GM08714 (cell line): ENCODE results near the gene CTSD.

ENCODE experiments used
- H3K4me3 ChIP-seq: fragments of 200-500 bp; sonication (Bioruptor generic); 2 replicates; pipeline ENCODE4 v1.5.1; 2014; ENCODE audit warnings: mild to moderate bottlenecking, low read length, inconsistent platforms
- ZNF274 ChIP-seq: IDR thresholded peaks from 2 replicates; pipeline ENCODE4 v1.6.1; 2012; ENCODE audit warnings: mild to moderate bottlenecking, low read depth, low read length

The CTSD gene

DNA sequence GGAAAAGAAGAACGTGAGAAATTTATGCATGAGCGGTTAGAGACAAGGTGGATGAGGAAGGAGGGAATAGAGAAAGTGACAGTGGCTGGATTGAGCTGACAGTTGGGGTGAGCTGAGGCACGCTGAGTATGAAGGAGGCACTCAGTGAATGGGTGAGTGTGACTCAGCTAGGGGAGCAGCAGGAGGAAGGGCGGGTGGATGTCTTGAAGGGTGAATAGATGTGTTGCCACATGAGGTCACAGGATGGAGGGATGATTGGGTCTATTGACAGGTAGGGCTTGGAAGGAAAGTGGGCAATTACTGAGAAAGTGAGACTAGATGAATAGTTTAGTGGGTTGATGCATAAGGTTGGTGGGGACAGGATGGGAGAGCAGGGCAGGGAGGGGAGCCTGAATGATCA is 21.4 kb downstream of the CTSD start:
- no peak overlapping the region for H3K4me3 ChIP-seq
- no peak for TF ChIP-seq ZNF274

DNA sequence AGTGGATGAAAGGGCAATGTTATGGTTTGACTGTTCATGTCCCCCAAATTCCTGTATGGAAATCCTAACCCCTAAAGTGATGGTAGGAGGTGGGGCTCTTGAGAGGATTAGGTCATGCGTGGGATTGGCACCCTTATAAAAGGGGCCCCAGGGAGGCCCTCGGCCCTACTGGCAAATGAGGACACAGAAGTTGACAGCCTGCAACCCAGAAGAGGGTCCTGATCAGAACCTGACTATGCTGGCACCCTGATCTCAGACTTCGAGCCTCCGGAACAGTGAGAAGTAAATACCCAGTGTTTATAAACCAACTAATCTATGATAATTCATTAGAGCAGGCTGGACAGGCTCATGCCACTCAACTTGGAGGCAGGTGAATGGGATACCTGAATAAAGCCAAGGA is 22.0 kb downstream of the CTSD start:
- no peak overlapping the region for H3K4me3 ChIP-seq
- no peak for TF ChIP-seq ZNF274

DNA sequence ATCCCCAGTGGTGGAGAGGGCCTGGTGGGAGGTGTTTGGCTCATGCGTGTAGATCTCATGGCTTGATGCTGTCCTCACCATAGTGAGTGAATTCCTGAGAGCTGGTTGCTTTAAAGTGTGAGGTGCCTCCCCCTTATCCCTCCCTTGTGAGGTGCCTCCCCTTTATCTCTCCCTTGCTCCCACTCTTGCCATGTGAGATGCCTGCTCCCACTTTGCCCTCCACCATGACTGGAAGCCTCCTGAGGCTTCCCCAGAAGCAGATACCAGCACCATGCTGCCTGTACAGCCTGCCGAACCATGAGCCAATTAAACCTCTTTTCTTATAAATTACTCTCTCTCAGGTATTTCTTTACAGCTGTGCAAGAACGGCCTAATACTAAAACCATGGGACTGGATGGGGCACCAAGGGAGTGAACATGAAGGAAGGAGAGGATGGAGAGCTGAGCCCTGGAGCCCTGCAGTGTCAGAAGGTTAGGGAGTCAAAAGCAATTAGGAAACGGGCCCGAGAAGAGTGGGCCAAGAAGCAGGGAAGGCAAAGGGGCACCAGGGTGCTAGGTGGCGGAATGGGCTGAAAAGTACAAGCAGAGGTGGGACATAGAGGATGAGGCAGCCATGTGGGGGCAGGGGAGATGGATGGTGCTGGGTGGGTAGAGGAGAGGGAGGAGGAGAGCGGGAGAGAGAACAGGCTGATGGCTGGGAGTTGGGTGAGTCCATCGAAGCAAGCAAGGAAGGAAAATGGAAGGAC is 22.8 kb downstream of the CTSD start:
- TF ChIP-seq ZNF274 = no peak
- H3K4me3 ChIP-seq = no peak overlapping the region

GRCh38 chr11:1739576-1739975 is 24.2 kb downstream of the CTSD start:
- TF ChIP-seq ZNF274 = no peak
- no peak overlapping the region for H3K4me3 ChIP-seq

DNA sequence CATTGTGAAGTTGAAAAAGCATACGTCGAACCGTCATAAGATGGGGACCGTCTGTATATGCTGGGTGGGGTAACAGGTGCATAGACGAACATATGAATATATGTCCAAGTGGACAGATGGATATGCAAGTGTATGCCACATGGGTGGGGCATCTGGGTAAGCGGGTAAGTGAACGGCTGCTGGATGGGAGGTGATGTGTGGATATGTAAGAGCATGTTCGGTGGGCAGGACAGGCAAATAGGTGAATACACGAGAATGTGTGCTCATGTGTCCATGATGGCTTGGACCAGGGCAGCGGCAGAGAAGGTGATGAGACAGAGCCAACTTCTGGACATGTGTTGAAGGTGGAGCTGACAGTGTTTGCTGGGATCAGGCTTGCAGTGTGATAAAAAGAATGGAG is 25.3 kb downstream of the CTSD start:
- no peak for TF ChIP-seq ZNF274
- no peak overlapping the region for H3K4me3 ChIP-seq

DNA sequence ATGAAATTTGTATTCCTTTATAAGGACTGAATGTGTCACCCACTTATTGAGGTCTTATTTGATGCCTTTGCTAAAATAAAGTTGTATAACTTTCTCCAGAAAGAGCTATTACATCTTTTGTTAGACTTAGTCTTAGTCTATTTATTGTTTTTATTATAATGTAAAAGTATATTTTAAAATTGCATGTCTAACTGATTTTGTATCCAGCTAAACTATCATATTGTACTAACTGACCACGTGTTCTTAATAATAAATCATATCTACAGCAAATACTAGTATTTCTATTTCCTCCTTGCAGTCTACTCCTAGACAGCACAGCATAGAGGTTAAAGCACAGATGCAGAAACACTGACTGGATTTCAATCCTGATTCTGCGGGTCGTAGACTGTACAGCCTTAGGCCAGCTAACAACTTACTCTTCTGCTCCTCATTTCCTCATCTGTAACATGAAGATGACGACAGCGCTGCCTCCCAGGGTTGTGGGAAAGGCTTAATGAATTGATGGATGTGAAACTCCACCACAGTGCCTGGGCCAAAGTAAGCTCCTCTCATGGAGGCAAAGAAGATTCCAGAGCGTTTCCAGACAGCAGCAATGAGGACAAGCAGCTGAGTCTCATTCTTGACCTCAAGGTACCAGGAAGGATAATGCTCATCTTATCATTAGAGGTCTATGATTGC is 26.5 kb downstream of the CTSD start:
- H3K4me3 ChIP-seq = no peak overlapping the region
- no peak for TF ChIP-seq ZNF274

GRCh38 chr11:1736447-1736992 is 27.2 kb downstream of the CTSD start:
- no peak overlapping the region for H3K4me3 ChIP-seq
- TF ChIP-seq ZNF274 = no peak

GRCh38 chr11:1735271-1735670 is 28.5 kb downstream of the CTSD start:
- H3K4me3 ChIP-seq = no peak overlapping the region
- TF ChIP-seq ZNF274 = no peak

- no peak for TF ChIP-seq ZNF274
- no peak overlapping the region for H3K4me3 ChIP-seq
Measured at GRCh38 chr11:1734641-1735081, 29.1 kb downstream of the CTSD start.

- H3K4me3 ChIP-seq = no peak overlapping the region
- TF ChIP-seq ZNF274 = no peak
Measured at GRCh38 chr11:1733716-1734640, 29.7 kb downstream of the CTSD start.

DNA sequence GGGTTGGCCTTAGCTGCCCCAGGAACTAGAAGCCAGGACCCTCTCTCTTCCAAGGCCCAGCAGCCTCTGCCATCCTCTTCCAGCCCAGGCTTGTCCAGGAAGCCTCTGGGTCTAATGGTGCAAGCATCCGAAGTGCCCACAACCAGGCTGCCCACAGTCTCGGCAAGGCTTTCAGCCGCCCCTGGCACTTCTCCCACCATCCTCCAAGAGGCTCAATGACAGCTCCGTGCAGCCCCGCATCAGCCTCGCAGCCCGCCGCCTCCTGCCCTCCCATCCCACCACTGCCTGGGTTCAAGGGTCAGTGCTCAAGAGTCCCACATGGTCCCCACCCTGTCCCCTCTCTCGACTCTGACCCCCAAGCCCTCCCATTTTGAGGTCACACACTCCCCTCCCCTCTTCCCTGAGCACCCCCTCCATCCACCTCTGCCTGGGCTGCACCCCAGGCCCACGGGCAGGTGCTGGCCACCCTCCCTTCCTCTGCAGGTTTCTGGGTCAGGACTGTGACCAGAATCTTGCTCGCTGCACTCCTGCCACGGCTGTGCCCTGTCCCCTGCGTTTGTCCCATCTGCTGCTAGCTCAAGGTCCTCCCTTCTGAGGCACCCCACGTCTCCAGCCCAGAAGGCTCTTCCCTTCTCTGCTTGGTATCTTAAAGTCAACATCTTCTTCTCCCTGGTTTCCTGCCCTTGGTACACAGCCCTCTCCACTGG is 30.6 kb downstream of the CTSD start:
- TF ChIP-seq ZNF274 = no peak
- H3K4me3 ChIP-seq = no peak overlapping the region

- no peak overlapping the region for H3K4me3 ChIP-seq
- TF ChIP-seq ZNF274 = no peak
Measured at GRCh38 chr11:1732418-1733008, 31.2 kb downstream of the CTSD start.

DNA sequence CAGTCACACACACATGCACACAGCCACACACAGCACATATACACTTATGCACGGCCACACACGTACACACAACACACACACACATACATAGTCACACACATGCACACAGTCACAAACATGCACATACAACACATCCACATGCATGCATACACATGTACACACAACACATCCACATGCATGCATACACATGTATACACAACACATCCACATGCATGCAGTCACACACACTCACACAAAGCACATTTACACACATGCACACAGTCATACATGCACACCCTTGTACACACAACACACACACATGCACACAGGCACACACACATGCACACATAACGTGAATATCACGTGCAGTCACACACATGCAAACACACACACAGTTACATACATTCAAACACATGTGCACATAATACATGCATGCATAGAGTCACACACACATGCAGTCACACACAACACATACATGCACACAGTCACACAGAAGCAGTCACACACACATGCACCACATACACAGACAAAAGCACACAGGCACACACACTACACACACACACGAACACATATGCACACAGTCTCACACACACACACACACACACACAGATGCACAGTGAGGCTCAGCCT is 32.2 kb downstream of the CTSD start:
- TF ChIP-seq ZNF274 = no peak
- no peak overlapping the region for H3K4me3 ChIP-seq

DNA sequence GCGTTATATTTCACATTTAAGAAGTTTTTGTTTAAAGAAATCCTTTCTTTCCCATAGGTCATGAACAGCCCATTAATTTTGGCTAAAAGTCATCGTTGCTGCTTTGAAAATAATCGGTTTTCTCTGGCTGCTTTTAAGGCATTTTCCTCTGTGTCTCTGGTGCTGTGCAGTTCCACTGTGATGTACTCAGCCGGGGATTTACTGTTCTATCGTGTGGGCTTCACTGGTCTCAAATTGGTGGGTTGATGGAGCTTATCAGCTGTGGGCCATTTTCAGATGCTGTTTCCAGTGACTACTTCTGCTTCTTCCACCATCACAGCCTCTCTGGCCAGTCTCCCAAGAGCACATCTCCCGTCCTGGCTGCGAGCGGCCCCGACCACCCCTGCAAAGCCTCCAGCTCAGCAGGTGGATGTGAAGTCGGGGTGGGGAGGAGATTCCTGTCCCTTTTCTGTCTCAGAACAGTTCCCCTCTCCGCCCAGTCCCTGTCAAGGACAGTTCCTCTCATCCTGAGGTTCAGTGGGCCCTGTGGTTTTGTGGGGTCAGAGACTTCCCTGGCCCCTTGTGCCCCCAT is 33.6 kb downstream of the CTSD start:
- TF ChIP-seq ZNF274 = no peak
- H3K4me3 ChIP-seq = no peak overlapping the region
